Neutrophil (primary cell): Measurements from ENCODE around the gene ITGA2.

Source experiments
- H3K27ac ChIP-seq: fragments of 200-600 bp; sonication (generic); 2 replicates; pipeline ENCODE4 v1.5.1; 2016; ENCODE audit warnings: mild to moderate bottlenecking, moderate library complexity
- H3K27me3 ChIP-seq: fragments of 200-600 bp; sonication (generic); 2 replicates; pipeline ENCODE4 v1.6.0; 2016; ENCODE audit warnings: mild to moderate bottlenecking
- H3K36me3 ChIP-seq: fragments of 200-600 bp; sonication (generic); 2 replicates; pipeline ENCODE4 v1.5.1; 2017
- H3K4me1 ChIP-seq, 2 experiments: fragments of 200-600 bp in 1 of 2; sonication (generic) in 1 of 2; 1 replicate in 1 of 2; 2 replicates in 1 of 2; pipeline versions ENCODE4 v1.5.1 to v1.6.1; 2013 to 2016; ENCODE audit warnings: low read depth in 1 of 2, low read length in 1 of 2, mild to moderate bottlenecking in 1 of 2, moderate library complexity in 1 of 2; ENCODE audit not compliant: control insufficient read depth in 1 of 2, insufficient read depth in 1 of 2
- H3K4me3 ChIP-seq, 2 experiments: fragments of 200-600 bp in 1 of 2; sonication (generic) in 1 of 2; 1 replicate in 1 of 2; 2 replicates in 1 of 2; pipeline ENCODE4 v1.5.1; 2013 to 2016; ENCODE audit warnings: low read depth in 1 of 2, low read length in 1 of 2, mild to moderate bottlenecking in 1 of 2, moderate library complexity in 1 of 2
- H3K9me3 ChIP-seq: fragments of 200-600 bp; sonication (generic); 2 replicates; pipeline ENCODE4 v1.5.1; 2016
- CTCF ChIP-seq: fragments of 200-600 bp; sonication (generic); IDR thresholded peaks from 2 replicates; pipeline ENCODE4 v1.5.1; 2016; ENCODE audit warnings: antibody characterized with exemption

ITGA2 gene

DNA sequence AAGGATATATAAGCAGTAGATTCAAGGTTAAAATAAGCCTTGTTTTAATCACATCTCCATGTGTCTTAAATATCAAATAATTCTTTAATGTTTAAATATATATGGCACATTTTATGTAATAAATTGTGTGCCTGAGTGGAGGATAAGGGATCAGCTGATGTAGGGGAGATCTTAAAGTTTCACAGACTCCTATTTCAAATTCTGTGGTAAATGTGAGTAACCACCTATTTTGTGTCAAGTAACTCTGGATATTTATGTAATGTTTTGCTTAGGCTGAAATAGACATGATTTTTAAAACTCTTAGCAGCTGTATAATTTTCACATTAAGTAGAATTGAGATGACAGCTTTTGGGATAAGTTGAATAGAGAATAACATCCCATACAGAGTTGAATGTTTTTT, 41.3 kb upstream of the ITGA2 start:
- H3K4me3 ChIP-seq = no peak overlapping the region
- H3K36me3 ChIP-seq = no peaks in the 10 kb centered on the region
- no peaks in the 10 kb centered on the region for H3K9me3 ChIP-seq
- no peaks in the 10 kb centered on the region for H3K27me3 ChIP-seq
- no peak for TF ChIP-seq CTCF
- no peaks in the 10 kb centered on the region for H3K4me1 ChIP-seq
- H3K27ac ChIP-seq = no peak overlapping the region

GRCh38 chr5:52948418-52949076, 40.6 kb upstream of the ITGA2 start:
- Histone ChIP-seq H3K9me3 (no peaks in the 10 kb centered on the region), H3K27ac (peak overlapping the region; percentile 12), H3K4me1 (no peaks in the 10 kb centered on the region), H3K4me3 (no peak overlapping the region), H3K27me3 (no peaks in the 10 kb centered on the region), H3K36me3 (no peaks in the 10 kb centered on the region)
- TF ChIP-seq CTCF = peak; percentile 37

DNA sequence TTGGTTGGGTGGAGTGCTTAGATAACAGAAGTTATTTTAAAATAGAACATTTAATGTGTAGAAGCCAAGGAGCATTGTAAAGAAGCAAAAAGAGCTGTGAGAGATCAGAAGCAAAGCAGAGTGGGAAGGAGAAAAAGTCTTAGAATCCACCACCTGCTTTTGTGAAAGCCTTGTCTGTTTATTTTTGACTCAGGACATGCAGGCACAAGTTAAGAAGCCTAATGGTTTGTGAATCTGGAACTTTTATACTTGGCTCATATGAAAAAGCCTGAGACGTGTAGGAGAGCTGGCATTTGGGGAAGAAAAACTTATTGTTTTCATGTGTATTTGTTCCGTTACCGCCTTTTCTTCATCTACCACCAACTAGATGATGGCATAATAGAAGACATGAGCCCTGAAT, 38.5 kb upstream of the ITGA2 start:
- no peaks in the 10 kb centered on the region for H3K27me3 ChIP-seq
- no peak for TF ChIP-seq CTCF
- no peaks in the 10 kb centered on the region for H3K36me3 ChIP-seq
- H3K9me3 ChIP-seq = no peaks in the 10 kb centered on the region
- H3K4me3 ChIP-seq = no peak overlapping the region
- H3K27ac ChIP-seq = no peak overlapping the region
- no peaks in the 10 kb centered on the region for H3K4me1 ChIP-seq

DNA sequence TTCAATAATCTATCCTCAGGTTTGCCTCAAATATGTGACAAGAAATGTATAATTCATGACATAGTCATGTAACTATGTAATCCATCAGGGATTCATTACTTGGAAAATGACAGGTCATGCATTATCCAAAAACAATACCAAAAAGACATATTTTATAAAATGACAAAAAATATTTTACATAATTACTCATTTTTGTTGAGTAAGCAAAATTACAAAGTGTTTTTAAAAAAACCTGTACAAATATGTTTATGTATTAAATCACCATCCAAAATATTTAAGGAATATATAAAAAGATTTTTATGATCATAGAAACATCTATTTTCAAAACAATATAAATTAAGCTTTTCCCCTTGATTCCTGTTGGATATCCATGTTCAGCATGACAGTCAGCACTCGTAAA, 36.7 kb upstream of the ITGA2 start:
- no peaks in the 10 kb centered on the region for H3K4me1 ChIP-seq
- H3K9me3 ChIP-seq = no peaks in the 10 kb centered on the region
- H3K27me3 ChIP-seq = no peaks in the 10 kb centered on the region
- no peak for TF ChIP-seq CTCF
- no peaks in the 10 kb centered on the region for H3K36me3 ChIP-seq
- no peak overlapping the region for H3K27ac ChIP-seq
- H3K4me3 ChIP-seq = no peak overlapping the region

GRCh38 chr5:52956014-52956413, 33.1 kb upstream of the ITGA2 start:
- Histone ChIP-seq H3K9me3 (no peaks in the 10 kb centered on the region), H3K4me1 (no peaks in the 10 kb centered on the region), H3K27ac (no peak overlapping the region), H3K27me3 (no peaks in the 10 kb centered on the region), H3K4me3 (no peak overlapping the region), H3K36me3 (no peaks in the 10 kb centered on the region)
- no peak for TF ChIP-seq CTCF
